HG03469 (cell line): Measurements from ENCODE around the gene SNAPC3.
A peak's percentile ranks its signal among the peaks of the same experiment; 100 is the strongest.
"Not testable (repeated sequence)": the region's sequence is repeated elsewhere in the genome, so short reads cannot be mapped to it uniquely, and the experiment has no call there.

ENCODE experiments used
- ATAC-seq: cut with Tn5 transposase; IDR thresholded peaks from one replicate; pipeline ENCODE4 v1.9.1; 2021; ENCODE audit warnings: mild to moderate bottlenecking, moderate library complexity, moderate number of reproducible peaks; ENCODE audit not compliant: unreplicated experiment

SNAPC3 gene

GRCh38 chr9:15422372-15423230 is at the start of gene SNAPC3:
TSS of gene SNAPC3 (plus strand) at chr9:15422876. CDS start at chr9:15422880, 4 bp downstream.
- peak; percentile 97 for ATAC-seq

DNA sequence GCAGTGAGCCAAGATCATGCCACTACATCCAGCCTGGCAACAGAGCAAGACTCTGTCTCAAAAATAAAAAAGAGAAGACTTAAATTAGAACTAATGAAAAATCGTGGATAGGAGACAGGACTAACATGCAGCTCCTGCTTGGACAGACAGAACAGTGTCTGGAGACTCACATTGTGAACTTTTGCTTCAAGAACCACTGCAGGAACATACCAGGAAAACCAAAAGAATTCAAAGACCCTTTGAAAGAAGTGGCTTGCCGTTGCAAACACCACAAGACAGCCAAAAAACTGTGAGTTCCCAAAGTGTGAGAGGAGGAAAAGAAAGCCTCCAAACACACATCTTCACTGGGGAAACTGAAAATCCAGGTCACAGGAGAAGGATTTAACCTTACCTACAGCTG is 48.8 kb upstream of the SNAPC3 start:
- ATAC-seq, result no peak

GRCh38 chr9:15374310-15374709 is 48.4 kb upstream of the SNAPC3 start:
- ATAC-seq, result no peak

DNA sequence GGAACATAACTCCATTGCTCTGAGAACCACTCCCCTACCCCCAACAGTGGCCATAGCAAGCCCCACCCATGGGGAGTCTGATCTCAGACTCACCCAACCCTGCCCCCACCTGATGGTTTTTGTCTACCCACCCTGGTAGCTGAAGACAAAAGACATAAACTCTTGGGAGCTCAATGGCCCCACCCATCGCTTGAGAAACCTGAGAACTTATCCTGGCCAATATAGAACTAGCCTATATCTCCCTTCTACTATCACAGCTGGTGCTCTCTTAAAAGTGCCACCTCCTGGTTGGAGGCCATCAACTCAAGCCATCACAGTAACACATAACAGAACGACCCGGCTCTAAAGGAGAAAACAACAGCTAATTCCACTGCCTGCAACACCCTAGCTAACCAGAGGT is 47.9 kb upstream of the SNAPC3 start:
- ATAC-seq, result no peak

DNA sequence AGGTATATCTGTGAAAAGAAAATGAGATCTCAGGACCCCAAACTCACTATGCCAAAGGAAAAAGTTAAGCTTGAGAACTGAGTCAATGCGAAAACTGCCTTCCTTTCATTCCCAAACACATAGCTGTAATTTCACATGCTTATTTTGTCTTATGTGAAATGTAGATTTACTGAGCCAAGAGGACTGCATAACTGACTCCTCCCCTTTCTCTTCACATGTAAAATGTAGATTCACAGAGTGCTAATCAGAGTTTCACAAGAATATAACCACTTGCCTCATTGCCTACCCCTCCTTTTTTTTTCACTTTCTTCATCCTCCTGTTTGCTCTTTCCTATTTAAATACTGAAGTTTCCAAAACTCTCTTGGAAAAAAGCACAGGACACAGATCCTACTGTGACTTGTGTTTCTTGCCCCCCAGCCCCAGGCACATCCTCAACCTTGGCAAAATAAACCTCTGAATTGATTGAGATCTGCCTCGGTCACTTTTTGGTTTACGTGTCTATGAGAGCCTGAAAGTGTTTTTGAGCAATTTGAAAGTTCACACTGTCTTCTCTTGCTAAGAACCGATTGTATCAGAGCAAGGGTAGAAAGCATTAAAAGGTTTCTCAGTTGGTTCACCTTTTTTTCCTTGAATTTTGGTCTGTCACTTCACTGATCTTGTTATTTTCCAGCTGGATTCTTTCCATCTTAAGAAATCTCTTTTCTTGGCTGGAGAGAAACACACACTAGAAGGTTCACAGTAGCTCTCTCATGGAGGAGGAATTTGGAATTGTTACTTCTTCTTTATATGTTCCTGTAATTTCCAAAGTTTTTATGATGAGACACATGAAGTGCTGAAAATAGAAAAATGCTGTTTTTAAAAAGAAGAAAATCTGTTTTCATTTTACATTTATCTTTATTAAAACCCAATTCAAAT is 44.8 kb upstream of the SNAPC3 start:
- ATAC-seq, result no peak

GRCh38 chr9:15379317-15379716 is 43.4 kb upstream of the SNAPC3 start:
- not testable (repeated sequence) for ATAC-seq

DNA sequence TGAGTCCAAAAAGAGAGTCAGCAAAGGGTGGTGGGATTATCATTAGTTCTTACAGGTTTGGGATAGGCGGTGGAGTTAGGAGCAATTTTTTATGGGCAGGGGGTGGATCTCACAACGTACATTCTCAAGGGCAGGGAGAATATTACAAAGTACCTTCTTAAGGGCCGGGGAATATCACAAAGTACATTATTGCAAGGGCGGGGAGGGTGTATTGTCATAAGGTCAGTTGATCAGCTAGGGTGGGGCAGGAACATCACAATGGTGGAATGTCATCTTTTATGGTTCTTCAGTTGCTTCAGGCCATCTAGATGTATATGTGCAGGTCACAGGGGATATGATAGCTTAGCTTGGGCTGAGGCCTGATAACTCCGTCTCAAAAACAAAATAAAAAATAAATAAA is 42.8 kb upstream of the SNAPC3 start:
- not testable (repeated sequence) for ATAC-seq

DNA sequence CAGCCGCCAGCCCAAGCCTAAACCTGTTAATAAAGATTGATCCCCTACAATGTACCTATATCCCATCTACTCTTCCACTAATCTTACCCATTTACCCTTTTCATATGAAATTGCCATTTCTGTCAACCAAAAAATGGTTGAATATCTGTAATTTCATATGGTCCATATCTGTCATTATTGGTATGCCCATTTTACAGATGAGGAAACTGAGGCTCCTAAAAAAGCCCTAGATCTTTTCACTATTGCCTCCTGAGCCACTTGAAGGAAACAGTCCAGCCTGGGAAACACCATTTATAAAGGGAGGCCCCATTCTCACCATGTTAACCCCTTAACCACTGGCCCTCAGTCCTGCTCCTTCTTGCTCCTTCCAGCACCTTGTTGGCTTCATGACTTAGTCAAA is 41.2 kb upstream of the SNAPC3 start:
- no peak for ATAC-seq

DNA sequence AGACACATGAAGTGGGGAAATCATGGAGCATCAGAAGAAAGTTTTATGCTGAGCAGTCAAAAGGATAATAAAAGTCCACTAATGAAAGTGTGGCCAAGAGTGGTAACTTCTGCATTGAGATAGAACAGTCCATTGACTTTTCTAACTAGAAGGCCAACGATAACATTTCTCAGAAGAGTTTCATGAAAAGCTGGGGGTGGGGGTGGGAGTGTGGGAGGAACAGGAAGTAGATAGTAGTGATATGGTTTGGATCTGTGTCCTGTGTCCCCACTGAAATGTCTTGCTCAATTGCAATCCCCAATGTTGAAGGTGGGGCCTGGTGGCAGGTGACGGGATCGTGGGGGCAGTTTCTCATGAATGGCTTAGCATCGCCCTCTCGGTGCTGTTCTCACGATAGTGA is 36.2 kb upstream of the SNAPC3 start:
- ATAC-seq, result no peak

GRCh38 chr9:15389173-15389572 is 33.5 kb upstream of the SNAPC3 start:
- ATAC-seq, result no peak

DNA sequence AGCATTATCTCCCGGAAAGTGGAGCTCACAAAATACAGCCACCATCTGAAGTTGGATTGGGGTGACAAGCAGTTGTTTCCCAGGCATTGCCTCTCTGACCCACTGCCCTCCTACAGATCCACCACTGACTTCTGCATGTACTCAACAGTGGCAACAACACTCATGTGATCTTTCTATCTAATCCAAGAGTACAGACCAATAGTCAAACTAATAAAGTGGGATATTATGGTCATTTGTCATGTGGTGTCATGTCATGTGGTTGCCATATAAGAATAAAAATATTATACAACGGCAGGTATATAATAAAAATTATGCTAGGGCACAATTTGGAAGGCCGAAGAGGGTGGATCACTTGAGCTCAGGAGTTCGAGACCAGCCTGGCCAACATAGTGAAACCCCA is 33.0 kb upstream of the SNAPC3 start:
- no peak for ATAC-seq

- no peak for ATAC-seq
Measured at GRCh38 chr9:15390201-15390600, 32.5 kb upstream of the SNAPC3 start.

- no peak for ATAC-seq
Measured at GRCh38 chr9:15392363-15392762, 30.3 kb upstream of the SNAPC3 start.

- ATAC-seq, result no peak
Measured at GRCh38 chr9:15400281-15400941, 22.3 kb upstream of the SNAPC3 start.

- ATAC-seq, result no peak
Measured at GRCh38 chr9:15401266-15401665, 21.4 kb upstream of the SNAPC3 start.

DNA sequence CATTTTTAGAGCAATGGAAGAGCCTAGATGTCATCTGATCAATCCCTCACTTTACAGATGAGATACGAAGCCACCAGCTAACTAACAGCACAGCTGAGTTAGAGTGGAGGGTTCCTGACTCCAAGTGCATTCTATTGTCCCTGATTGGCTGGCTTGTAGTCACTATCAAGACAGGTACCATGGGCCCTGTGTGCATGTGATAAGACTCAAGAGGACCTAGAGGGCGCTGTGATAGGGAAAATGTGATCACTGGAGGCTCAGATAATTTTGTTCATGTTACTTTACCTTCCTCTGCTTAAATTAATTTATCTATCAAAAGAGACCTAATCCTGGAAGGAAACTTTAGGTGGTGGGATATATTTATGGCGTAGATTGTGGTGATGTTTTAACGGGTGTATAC is 19.5 kb upstream of the SNAPC3 start:
- ATAC-seq, result no peak

- no peak for ATAC-seq
Measured at GRCh38 chr9:15404171-15404570, 18.5 kb upstream of the SNAPC3 start.

DNA sequence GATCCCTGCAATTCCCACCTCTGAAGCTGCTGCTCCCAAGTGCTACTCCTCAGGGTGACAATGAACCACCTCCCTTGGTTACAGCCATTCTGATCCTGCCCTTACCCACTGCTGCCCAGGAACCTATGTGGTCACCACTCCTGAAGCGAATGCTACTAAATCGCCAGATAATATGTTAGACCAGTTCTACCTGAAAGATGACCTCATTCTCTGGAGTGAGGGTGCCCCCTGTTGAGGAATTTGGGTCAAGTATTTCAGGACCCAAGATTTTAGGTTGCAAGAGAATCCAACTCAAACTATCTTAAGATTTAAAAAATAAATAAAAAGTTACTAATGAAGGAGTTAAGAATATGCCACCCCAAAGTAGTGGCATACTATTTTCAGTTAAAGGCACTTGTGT is 5.8 kb upstream of the SNAPC3 start:
- no peak for ATAC-seq

DNA sequence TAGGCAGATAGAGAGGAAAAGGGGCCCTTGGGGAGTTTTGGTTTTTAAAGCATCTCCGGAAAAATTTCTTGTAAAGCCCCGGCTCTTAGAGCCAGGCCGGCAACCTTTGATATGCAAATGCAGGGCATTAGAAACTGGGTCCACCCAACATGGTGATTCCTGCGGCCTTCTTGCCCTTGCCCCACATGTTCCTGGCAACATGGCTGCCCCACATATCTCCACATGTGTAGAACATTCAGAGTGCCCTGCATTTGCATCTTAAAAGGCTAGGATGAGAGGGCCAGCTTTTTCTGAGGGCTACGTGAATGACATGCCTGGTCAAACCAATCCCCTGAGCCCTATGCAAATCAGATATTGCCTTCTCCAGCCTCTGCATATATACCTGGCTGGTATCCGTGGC is 5.0 kb upstream of the SNAPC3 start:
- ATAC-seq, result no peak

DNA sequence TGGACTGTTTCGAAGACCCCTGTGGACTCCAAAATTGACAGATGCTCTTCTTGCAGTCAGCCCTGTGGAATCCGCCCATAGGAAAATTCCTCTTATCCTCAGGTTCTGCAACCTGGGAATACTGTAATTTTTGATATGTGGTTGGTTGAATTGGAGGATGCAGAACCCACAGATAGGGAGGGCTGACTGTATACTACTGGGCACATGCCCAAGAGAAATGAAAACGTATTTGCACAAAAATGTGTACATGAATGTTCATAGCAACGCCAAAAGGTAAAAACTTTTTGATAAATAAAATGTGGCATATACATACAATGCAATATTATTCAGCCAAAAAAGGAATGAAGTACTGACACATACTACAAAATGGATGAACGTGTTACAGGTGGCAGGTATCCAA is 1.9 kb upstream of the SNAPC3 start:
- no peak for ATAC-seq

DNA sequence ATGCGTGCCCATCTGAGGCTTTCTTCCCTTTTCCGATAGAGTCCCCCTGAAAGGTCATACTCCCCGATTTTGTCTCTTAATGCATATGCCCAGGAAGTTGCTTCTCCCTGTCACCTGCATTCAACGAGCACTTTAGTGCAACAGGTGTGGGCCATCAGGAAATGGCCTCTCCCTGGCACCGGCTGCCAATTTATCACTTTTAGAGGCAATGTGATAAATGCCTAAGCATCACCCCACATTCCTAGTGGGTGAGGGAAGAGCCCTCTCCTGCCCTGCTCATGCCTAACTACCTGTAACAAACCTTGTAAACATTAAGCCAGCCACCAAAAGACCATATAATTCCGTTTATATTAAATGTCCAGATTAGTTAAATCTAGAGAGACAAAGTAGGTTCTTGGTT is 1.1 kb upstream of the SNAPC3 start:
- ATAC-seq, result no peak
